ENCODE measurements around the gene HS3ST5. TPM values are rescaled to one million over a fixed set of nuclear protein-coding genes. Genes with fewer than 3 reads are reported as not detected.
A peak's percentile ranks its signal among the peaks of the same experiment; 100 is the strongest.

The HS3ST5 gene
- total RNA-seq, 4 donors from 2014 or later, result not detected

- Histone ChIP-seq H3K27me3 (no peaks in the 10 kb centered on the region), H3K9me3 (no peaks in the 10 kb centered on the region), H3K4me3 (replicated peaks in 1 of 3) (no peak overlapping the region), H3K27ac (no peak overlapping the region), H3K4me1 (peaks cover 6 to 9% of the 10 kb centered on the region in 2 donors), H3K36me3 (no peaks in the 10 kb centered on the region)
- WGBS, 2 donors, result 96% methylated on average over 1 of the region's 1 CpG
- no peak for DNase-seq
- intact Hi-C loops (cut with DNase I), result no loop called here
- TF ChIP-seq CTCF (IDR thresholded peaks at IDR 0.05), result no peak
- no peak for TF ChIP-seq POLR2A (IDR thresholded peaks at IDR 0.05)
These were observed 163.4 kb downstream of the HS3ST5 start for GRCh38 chr6:114179411-114179810.

- H3K27ac ChIP-seq, result no peak overlapping the region
- intact Hi-C loops (cut with DNase I), result no loop called here
- TF ChIP-seq POLR2A (IDR thresholded peaks at IDR 0.05), result no peak
- TF ChIP-seq CTCF (IDR thresholded peaks at IDR 0.05), result no peak
- no peaks in the 10 kb centered on the region for H3K36me3 ChIP-seq
- no peaks in the 10 kb centered on the region for H3K27me3 ChIP-seq
- H3K4me3 ChIP-seq (replicated peaks in 1 of 3), result no peak overlapping the region
- no peaks in the 10 kb centered on the region for H3K9me3 ChIP-seq
- DNase-seq, result peak; percentile 21 to 23
- WGBS, 2 donors, result 27 to 28% methylated on average over 2 of the region's 2 CpGs
- peaks cover 6 to 9% of the 10 kb centered on the region in 2 donors for H3K4me1 ChIP-seq
These were observed 166.1 kb downstream of the HS3ST5 start for GRCh38 chr6:114176726-114177125.

GRCh38 chr6:114172576-114173260, 170.1 kb downstream of the HS3ST5 start:
- Histone ChIP-seq H3K36me3 (no peaks in the 10 kb centered on the region), H3K27ac (no peak overlapping the region), H3K27me3 (no peaks in the 10 kb centered on the region), H3K4me1 (peaks cover 6 to 9% of the 10 kb centered on the region in 2 donors), H3K9me3 (no peaks in the 10 kb centered on the region), H3K4me3 (replicated peaks in 1 of 3) (no peak overlapping the region)
- WGBS, 2 donors, result 30 to 37% methylated on average over 1 of the region's 1 CpG
- intact Hi-C loops (cut with DNase I), result no loop called here
- TF ChIP-seq CTCF (IDR thresholded peaks at IDR 0.05), result no peak
- no peak for TF ChIP-seq POLR2A (IDR thresholded peaks at IDR 0.05)
- DNase-seq, result no peak

GRCh38 chr6:114171473-114171872, 171.3 kb downstream of the HS3ST5 start:
- no peaks in the 10 kb centered on the region for H3K9me3 ChIP-seq
- TF ChIP-seq POLR2A (IDR thresholded peaks at IDR 0.05) (no peak), CTCF (IDR thresholded peaks at IDR 0.05) (no peak)

GRCh38 chr6:114170958-114171387, 171.8 kb downstream of the HS3ST5 start:
- TF ChIP-seq POLR2A (IDR thresholded peaks at IDR 0.05), result no peak
- TF ChIP-seq CTCF (IDR thresholded peaks at IDR 0.05), result no peak
- no peaks in the 10 kb centered on the region for H3K36me3 ChIP-seq
- H3K4me3 ChIP-seq (replicated peaks in 1 of 3), result no peak overlapping the region
- 91 to 92% methylated on average over 1 of the region's 1 CpG for WGBS, 2 donors
- intact Hi-C loops (cut with DNase I), result no loop called here
- H3K9me3 ChIP-seq, result no peaks in the 10 kb centered on the region
- no peak for DNase-seq
- H3K27ac ChIP-seq, result no peak overlapping the region
- no peaks in the 10 kb centered on the region for H3K27me3 ChIP-seq
- no peaks in the 10 kb centered on the region for H3K4me1 ChIP-seq

More at GRCh38 chr6:114171473-114171872, 171.3 kb downstream of the HS3ST5 start:
- intact Hi-C loops (cut with DNase I), result no loop called here
- WGBS, 2 donors, result 97 to 98% methylated on average over 4 of the region's 4 CpGs
- Histone ChIP-seq H3K36me3 (no peaks in the 10 kb centered on the region), H3K27me3 (no peaks in the 10 kb centered on the region), H3K4me1 (peaks cover 0 to 4% of the 10 kb centered on the region in 2 donors), H3K4me3 (replicated peaks in 1 of 3) (no peak overlapping the region), H3K27ac (no peak overlapping the region)
- DNase-seq, result no peak

Measured in thyroid gland (tissue), 4 donors.